ENCODE data around the gene IPO7. TPM values are rescaled to one million over a fixed set of nuclear protein-coding genes. Genes with fewer than 3 reads are reported as not detected.
"Not testable (repeated sequence)": the region's sequence is repeated elsewhere in the genome, so short reads cannot be mapped to it uniquely, and the experiment has no call there.

IPO7 gene
- total RNA-seq, 1 experiment from 2014 or later: 205 TPM

DNA sequence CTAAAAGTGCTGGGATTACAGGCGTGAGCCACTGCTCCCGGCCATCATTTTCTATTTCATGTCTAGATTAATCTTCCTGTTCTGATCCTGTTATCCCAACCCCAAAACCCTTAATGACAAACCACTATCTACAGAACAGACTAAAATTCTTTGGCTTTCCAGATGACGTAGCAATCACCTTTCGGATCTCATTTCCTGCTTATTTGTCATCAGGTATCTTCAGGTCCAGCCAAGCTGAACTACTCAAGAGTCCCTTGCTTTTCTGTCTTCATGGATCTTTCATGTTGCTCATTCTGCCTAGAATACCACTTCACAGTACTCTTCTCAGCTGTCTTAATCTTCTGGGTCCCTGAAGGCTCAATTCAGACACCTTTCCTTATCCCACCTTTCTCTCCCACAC is 27.4 kb upstream of the IPO7 start:
- Mint-ChIP-seq H3K9me3 (no peaks in the 10 kb centered on the region), H3K27ac (no peak overlapping the region), H3K4me1 (peaks cover 3% of the 10 kb centered on the region in 2 experiments), H3K36me3 (ENCODE audit: insufficient read depth in 1 of 3, low read depth in 3 of 3) (no peaks in the 10 kb centered on the region), H3K27me3 (ENCODE audit: low read depth) (no peaks in the 10 kb centered on the region; the same call in 1 of the 2 replicates), H3K4me3 (no peak overlapping the region)
- Histone ChIP-seq H4K5ac (ENCODE audit: insufficient read length, low read depth, low read length) (no peak overlapping the region), H3K9me3 (ENCODE audit: control insufficient read depth, low read depth, low read length) (no peaks in the 10 kb centered on the region), H3K79me2 (ENCODE audit: insufficient read depth, low read length) (no peaks in the 10 kb centered on the region; the same call in 1 of the 2 replicates), H3K79me1 (ENCODE audit: insufficient read depth, low read depth, low read length, poor library complexity, severe bottlenecking) (no peaks in the 10 kb centered on the region), H2BK5ac (ENCODE audit: insufficient read length, low read length) (no peak overlapping the region), H3K23me2 (ENCODE audit: insufficient read length, low read depth, low read length, poor library complexity, severe bottlenecking) (no peaks in the 10 kb centered on the region), H3K14ac (ENCODE audit: insufficient read depth, low read length) (no peak overlapping the region), H3K23ac (ENCODE audit: insufficient read length, low read depth, low read length) (no peak overlapping the region), H3T11ph (ENCODE audit: low read length) (no peak overlapping the region), H4K91ac (ENCODE audit: insufficient read length, low read depth, low read length) (no peak overlapping the region), H2BK120ac (ENCODE audit: low read depth, low read length, poor library complexity, severe bottlenecking) (no peak overlapping the region), H2AFZ (ENCODE audit: low read length) (no peak overlapping the region), H2BK15ac (ENCODE audit: low read depth, low read length) (no peak overlapping the region), H2BK20ac (ENCODE audit: low read depth, low read length, poor library complexity, severe bottlenecking) (no peak overlapping the region), H3K56ac (ENCODE audit: insufficient read length, low read depth, low read length) (no peak overlapping the region), H3K4me2 (ENCODE audit: insufficient read depth, insufficient read length, low read length) (no peak overlapping the region), H3K18ac (ENCODE audit: insufficient read length, low read depth, low read length) (no peak overlapping the region), H3K27me3 (ENCODE audit: insufficient read depth, low read length) (no peaks in the 10 kb centered on the region), H2BK12ac (ENCODE audit: insufficient read length, low read depth, low read length) (no peak overlapping the region), H3K9ac (ENCODE audit: extremely low read depth, insufficient read length, low read length) (no peak overlapping the region), H3K4ac (ENCODE audit: low read depth, low read length) (no peak overlapping the region), H2AK5ac (ENCODE audit: insufficient read length, low read length) (no peak overlapping the region), H3K4me1 (ENCODE audit: insufficient read depth, low read length) (no peaks in the 10 kb centered on the region; the same call in 1 of the 2 replicates), H3K27ac (ENCODE audit: insufficient read length, low read depth, low read length) (no peak overlapping the region), H4K8ac (replicated peaks; ENCODE audit: insufficient read length, low read depth, low read length) (no peak overlapping the region), H4K20me1 (ENCODE audit: control insufficient read depth, insufficient read depth, insufficient read length) (no peaks in the 10 kb centered on the region)
- WGBS (ENCODE audit: extremely low coverage, insufficient read length, low lambda C conversion rate): no CpG with 5 or more reads among the region's 4 CpGs
- TF ChIP-seq CTCF (conservative IDR thresholded peaks at IDR 0.05): no peak
- no peak for DNase-seq

GRCh38 chr11:9360862-9361622 is 23.4 kb upstream of the IPO7 start:
- not testable (repeated sequence) for H3K56ac ChIP-seq (ENCODE audit: insufficient read length, low read depth, low read length); H3K9me3 Mint-ChIP-seq; H3K27ac Mint-ChIP-seq; H3K79me1 ChIP-seq (ENCODE audit: insufficient read depth, low read depth, low read length, poor library complexity, severe bottlenecking); H3K4me2 ChIP-seq (ENCODE audit: insufficient read depth, insufficient read length, low read length); H4K20me1 ChIP-seq (ENCODE audit: control insufficient read depth, insufficient read depth, insufficient read length); H3K9ac ChIP-seq (ENCODE audit: extremely low read depth, insufficient read length, low read length); H3K4me3 Mint-ChIP-seq; DNase-seq; H3K9me3 ChIP-seq (ENCODE audit: control insufficient read depth, low read depth, low read length); H2BK120ac ChIP-seq (ENCODE audit: low read depth, low read length, poor library complexity, severe bottlenecking); H2AFZ ChIP-seq (ENCODE audit: low read length); H3K4me1 ChIP-seq (ENCODE audit: insufficient read depth, low read length); H4K5ac ChIP-seq (ENCODE audit: insufficient read length, low read depth, low read length); H4K91ac ChIP-seq (ENCODE audit: insufficient read length, low read depth, low read length); H3K18ac ChIP-seq (ENCODE audit: insufficient read length, low read depth, low read length); H2BK5ac ChIP-seq (ENCODE audit: insufficient read length, low read length); H3K4ac ChIP-seq (ENCODE audit: low read depth, low read length); H3K27ac ChIP-seq (ENCODE audit: insufficient read length, low read depth, low read length); H3K23me2 ChIP-seq (ENCODE audit: insufficient read length, low read depth, low read length, poor library complexity, severe bottlenecking); H2BK15ac ChIP-seq (ENCODE audit: low read depth, low read length); H3K27me3 Mint-ChIP-seq (ENCODE audit: low read depth); H2BK12ac ChIP-seq (ENCODE audit: insufficient read length, low read depth, low read length); H3K23ac ChIP-seq (ENCODE audit: insufficient read length, low read depth, low read length); H2AK5ac ChIP-seq (ENCODE audit: insufficient read length, low read length); H2BK20ac ChIP-seq (ENCODE audit: low read depth, low read length, poor library complexity, severe bottlenecking); H4K8ac ChIP-seq (replicated peaks; ENCODE audit: insufficient read length, low read depth, low read length); H3K27me3 ChIP-seq (ENCODE audit: insufficient read depth, low read length); H3K79me2 ChIP-seq (ENCODE audit: insufficient read depth, low read length); H3K14ac ChIP-seq (ENCODE audit: insufficient read depth, low read length); H3K36me3 Mint-ChIP-seq (ENCODE audit: insufficient read depth in 1 of 3, low read depth in 3 of 3); H3T11ph ChIP-seq (ENCODE audit: low read length)
- no CpG with 5 or more reads among the region's 13 CpGs for WGBS (ENCODE audit: extremely low coverage, insufficient read length, low lambda C conversion rate)
- peaks cover 24 to 27% of the 10 kb centered on the region in 2 experiments for H3K4me1 Mint-ChIP-seq
